Activated CD4-positive, alpha-beta T cell treated with anti-CD3 and anti-CD28 coated beads, Interleukin-2, amount 50 U/mL, for 16 hours (primary cell): ENCODE results near the gene CDH22.
A peak's percentile ranks its signal among the peaks of the same experiment; 100 is the strongest.

ENCODE experiments used
- DNase-seq: peaks from one replicate; pipeline ENCODE4 v3.0.0-alpha.2; 2020

The CDH22 gene

GRCh38 chr20:46265539-46265938, 42.8 kb downstream of the CDH22 start:
- no peak for DNase-seq

DNA sequence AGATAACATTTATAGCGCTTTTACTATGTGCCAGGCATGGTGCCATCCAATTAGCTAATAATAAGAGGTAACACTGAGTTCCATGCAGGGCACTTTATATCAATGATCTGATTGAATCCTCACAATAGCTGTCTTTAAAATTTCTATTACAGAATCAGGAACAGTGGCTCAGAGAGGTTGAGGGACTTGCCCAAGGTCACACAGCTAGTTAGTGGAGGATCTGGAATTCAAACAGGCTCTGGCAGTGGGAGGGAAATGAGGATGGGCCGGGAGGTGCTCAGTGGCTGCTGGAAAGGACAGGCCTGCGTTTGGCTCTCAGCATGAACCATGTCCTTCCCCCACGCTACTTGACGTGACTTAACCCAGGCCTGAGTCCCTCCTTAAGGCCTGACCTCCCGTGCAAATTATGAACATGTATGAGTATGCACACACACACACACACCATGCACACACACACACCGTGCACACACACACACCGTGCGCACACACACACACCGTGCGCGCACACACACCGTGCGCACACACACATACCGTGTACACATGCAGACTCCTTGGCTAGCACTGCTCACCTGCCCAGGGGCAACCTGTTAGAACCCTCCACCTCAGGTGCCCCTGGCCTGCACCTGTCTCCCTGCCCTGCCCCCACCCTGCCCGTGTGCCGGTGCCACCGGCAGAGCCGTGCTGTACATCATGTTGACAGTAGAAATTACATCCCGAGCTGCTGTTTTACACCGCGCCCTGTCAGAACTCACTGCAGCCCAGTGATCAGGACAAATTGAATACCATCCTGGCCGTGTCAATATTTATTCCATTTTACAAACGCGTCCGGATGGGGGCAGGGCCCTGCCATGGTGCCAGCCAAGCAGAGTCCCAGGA, 43.7 kb downstream of the CDH22 start:
- no peak for DNase-seq

- no peak for DNase-seq
Observed at GRCh38 chr20:46261456-46262253, 46.6 kb downstream of the CDH22 start.

GRCh38 chr20:46260936-46261454, 47.3 kb downstream of the CDH22 start:
- no peak for DNase-seq

- no peak for DNase-seq
Observed at GRCh38 chr20:46260480-46260879, 47.8 kb downstream of the CDH22 start.

DNA sequence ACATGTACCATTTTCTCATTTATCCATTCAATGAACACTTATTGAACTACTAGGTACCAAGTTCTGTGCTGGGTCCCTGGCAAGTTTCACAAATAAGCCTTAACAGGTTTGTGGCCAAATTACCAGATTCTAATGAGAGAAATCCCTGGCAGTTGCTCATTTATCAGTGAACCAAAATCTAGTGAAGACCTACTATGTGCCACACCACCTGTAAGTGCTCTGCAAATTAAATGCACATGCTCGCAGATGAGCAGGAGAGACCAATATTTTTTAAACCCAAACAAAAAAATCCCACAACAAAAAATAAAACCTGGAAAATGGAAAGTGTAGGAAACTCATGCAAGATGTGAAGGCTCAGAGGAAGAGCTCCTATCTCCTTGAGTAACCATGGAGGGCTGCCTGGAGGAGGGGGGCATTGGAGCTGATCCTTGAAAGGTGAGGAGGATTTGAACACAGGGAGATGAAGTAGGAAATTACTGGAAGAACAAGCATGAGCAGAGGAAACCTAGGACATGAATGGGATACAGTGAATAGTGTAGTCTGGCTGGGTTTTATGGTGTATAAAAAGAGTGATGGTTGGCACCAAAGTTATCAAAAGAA, 48.9 kb downstream of the CDH22 start:
- no peak for DNase-seq

- DNase-seq = no peak
Observed at GRCh38 chr20:46257887-46258286, 50.4 kb downstream of the CDH22 start.

- no peak for DNase-seq
Observed at GRCh38 chr20:46256293-46256692, 52.0 kb downstream of the CDH22 start.

- no peak for DNase-seq
Observed at GRCh38 chr20:46255440-46256104, 52.7 kb downstream of the CDH22 start.

DNA sequence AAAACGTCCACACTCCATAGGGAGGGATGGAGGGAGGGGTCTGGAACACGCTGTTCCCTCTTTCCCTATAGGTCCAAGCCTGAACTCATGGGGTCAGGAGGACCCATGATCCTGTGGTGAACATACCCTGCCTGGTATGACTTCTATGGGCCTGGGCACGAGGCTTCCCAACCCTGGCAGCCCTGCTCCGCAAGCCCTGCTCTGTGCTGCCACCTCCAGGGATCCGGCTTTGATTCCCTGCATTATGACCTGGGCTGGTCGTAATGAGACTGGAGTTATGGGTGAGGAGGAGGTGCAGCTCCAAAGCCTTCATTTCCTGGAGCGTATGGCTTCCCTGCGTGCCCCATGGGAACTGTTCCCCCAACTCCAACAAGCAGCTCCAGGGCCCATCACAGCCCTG, 54.9 kb downstream of the CDH22 start:
- no peak for DNase-seq

DNA sequence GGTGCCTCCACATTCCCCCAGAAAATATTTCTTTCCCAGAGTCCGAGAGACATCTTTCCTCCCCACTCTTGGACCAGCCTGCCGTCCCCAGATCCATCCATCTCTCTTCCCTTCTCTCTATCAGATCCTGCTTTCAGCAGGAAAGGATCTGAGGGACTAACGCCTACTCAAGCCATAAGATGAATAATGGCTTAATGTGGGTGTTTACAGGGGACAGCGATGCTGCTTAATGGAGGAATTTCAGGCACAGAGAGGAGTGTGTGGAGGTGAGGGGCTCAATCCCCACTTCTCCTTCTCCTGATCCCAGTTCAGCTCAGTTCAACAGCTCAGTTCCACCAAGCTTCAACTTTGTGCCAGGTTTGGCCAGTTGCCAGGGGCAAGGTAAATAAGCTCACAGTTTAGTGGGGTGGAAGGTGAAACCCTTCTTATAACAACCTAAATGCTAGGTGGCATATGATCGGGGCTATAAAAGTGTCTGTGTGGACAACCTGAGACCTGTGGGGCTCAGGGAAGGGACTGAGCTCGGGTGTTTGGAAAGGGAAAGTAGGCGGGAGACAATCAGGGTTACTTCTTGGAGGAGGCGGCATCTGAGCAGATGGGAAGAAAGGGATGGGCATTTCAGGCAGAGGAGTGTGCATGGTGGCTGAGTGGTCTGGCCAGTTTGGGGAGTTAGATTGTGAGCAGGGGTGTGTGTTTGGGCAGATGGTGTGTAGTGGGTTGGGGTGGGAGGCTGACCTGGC, 55.8 kb downstream of the CDH22 start:
- no peak for DNase-seq

DNA sequence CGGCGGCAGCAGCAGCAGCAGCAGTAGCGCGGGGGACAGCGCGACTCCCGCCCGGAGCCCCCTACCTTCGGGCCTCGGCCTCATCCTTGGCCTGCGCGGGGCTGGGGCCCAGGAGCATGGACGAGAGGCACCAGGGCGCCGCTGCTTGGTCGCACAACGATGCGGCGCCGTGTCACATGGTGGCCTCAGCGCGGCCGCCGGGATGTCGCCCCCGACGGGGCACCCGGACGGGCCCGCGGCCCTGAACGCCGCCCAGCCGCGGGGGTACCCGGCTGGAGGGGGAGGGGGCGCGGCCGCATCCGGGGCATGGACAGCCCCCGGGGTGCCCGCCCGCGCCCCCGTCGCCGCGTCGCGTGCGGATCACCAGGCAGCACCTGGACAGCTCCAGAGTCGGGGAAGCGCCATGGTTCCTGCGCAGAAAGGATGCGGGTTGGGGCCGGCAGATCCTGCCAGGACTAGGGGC, 57.1 kb downstream of the CDH22 start:
- DNase-seq = no peak

DNA sequence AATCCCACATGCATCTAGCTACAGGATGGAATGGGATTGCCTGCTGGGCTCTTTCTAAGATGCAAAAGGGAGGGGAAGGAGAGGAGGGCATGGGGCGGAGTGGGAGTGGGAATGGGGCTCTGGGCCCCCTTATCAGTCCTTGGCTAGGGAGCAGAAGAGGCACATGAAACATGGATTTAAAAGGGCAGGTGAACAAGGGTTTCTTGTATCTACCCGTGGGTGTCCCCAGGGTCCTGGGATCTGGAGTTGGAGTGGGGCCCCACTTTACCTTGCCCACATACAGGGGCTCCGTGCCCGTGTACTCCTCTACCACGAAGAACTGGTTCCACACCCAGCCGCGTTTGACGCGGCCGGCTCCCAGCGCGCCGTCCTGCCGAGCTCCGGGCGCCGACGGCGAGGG, 57.5 kb downstream of the CDH22 start:
- no peak for DNase-seq

DNA sequence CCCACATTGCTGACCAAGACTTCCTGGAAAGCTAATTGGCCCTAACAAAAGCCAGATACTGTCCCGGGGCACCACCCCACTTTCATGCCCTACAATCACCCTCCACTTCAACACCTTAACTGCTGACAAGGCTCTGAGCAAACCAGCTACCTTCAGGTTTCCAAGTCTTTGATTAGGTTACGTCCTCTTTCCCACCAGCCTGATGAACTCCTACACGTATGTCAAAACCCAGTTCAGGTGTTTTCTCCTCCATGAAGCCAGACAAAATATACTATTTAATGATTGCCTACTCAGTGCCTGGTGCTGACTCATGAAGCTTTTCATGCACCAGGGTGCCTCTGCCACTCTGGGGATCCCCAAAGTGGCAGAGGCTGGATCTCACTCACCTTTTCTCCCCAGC, 58.6 kb downstream of the CDH22 start:
- DNase-seq = no peak

DNA sequence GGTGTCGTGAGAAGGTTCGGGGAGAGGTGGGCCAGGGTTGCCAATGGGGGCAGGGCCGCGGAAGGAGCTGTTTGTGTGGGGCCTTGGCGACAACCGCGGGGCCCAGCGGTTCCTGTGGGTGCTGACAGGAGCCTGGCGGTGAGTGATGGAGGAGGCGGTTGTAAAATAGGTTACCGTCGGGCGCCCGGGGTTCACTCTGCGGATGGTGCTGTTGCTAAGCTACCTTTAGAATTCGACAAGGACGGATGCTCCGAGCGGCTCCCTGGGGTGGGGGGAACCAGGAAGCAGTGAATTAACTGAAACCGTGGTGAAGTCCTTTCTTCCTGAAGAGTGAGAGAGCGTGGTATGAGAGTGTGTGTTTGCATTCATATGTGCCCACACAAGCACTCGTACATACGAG, 61.7 kb downstream of the CDH22 start:
- peak; percentile 12 for DNase-seq

DNA sequence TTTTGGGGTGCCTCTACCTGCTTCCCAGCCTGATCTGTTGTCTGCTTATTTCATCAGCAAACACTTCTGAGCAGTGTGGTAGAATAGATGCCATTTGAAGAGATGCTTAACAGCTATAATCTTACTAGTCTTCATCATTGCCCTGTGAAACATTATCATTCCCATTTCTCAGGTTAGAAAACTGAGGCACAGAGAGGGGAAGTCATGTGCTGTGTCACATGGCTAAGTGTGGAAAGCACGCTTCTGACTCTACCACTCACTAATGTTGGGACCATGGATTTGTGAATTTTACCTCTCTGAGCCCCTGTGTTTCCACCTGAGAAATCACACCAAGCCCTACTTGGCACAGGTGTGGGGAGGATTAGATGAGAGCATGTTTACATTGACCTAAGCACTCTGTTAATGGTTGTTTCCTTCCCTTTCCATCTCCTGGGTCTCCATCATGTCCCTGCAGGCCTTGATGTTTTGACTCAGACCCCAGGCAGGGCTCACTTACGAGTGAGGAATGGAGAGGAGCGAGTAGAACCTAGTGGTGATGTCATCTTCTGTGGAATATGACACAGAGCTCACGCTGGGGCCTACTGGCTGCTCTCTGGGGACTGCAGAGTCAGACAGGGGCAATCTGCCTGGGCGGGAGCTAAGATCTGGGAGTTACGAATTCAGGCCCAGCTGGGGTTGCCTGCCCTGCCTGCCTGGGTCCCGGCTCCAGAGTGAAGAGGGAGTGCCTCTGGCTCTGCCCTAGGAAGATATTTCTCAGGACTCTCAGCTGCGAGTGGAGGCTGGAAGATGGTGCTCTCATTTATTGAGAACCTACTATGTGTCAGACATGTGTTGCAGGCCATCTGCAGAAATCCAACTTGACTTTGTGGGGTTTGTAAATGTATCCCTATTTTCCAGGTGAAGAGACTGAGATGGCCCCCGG, 64.3 kb downstream of the CDH22 start:
- no peak for DNase-seq

DNA sequence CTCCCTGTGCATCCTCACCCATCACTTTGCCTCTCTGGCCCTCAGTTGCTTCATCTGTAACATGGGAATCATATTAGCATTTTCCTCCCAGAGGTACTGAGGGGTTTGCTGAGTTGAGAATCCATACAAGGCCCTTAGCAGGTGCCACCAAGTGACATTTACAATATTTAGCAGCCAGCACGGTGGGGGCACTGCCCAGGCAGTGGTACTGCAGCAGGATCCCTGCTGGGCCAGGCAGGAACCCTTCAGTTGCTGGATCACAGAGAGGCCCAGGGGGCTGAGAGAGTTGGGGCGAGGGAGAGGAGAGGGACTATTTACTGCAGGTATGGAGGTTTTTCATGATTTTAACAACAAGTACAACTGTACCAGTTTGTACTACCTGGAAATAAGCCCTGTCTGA, 65.9 kb downstream of the CDH22 start:
- DNase-seq = no peak

GRCh38 chr20:46240881-46241280, 67.4 kb downstream of the CDH22 start:
- DNase-seq = no peak

GRCh38 chr20:46240065-46240464, 68.2 kb downstream of the CDH22 start:
- no peak for DNase-seq

- no peak for DNase-seq
Observed at GRCh38 chr20:46237736-46238135, 70.6 kb downstream of the CDH22 start.

GRCh38 chr20:46237227-46237626, 71.1 kb downstream of the CDH22 start:
- DNase-seq = no peak
